DND-41 (cell line): ENCODE measurements around the gene ST6GALNAC2.

Source experiments
- ATAC-seq: fragments of 200-7000 bp; cut with Tn5 transposase; 3 replicates; pipeline ENCODE4 v1.9.1; 2021; ENCODE audit warnings: low read depth; ENCODE audit not compliant: insufficient read depth
- DNase-seq: peaks from one replicate; pipeline ENCODE4 v3.0.0-alpha.2; 2020
- H2AFZ ChIP-seq: 2 replicates; pipeline ENCODE4 v1.6.0; 2012; ENCODE audit warnings: low read depth, low read length
- H3K27ac ChIP-seq: 2 replicates; pipeline ENCODE4 v1.5.1; 2012; ENCODE audit warnings: low read length, inconsistent platforms
- H3K27me3 ChIP-seq: fragments of 200-600 bp; sonication (generic); 2 replicates; pipeline ENCODE4 v1.6.0; 2012; ENCODE audit warnings: low read length, mild to moderate bottlenecking, inconsistent platforms; ENCODE audit not compliant: insufficient read depth, poor library complexity
- H3K36me3 ChIP-seq: 2 replicates; pipeline ENCODE4 v1.5.1; 2012; ENCODE audit warnings: low read length, inconsistent platforms; ENCODE audit not compliant: insufficient read depth
- H3K4me1 ChIP-seq: 2 replicates; pipeline ENCODE4 v1.5.1; 2012; ENCODE audit warnings: mild to moderate bottlenecking, low read length; ENCODE audit not compliant: insufficient read depth
- H3K4me2 ChIP-seq: 2 replicates; pipeline ENCODE4 v1.6.0; 2012; ENCODE audit warnings: mild to moderate bottlenecking, moderate library complexity, low read length, inconsistent platforms; ENCODE audit not compliant: insufficient read depth
- H3K4me3 ChIP-seq, 2 experiments: fragments of 200-600 bp in 1 of 2; shearing (Covaris generic) in 1 of 2; 2 replicates each; pipeline ENCODE4 v1.5.1; 2012 to 2016; ENCODE audit warnings: inconsistent platforms in 2 of 2, low read length in 2 of 2, mild to moderate bottlenecking in 2 of 2, low read depth in 1 of 2, moderate library complexity in 1 of 2
- H3K79me2 ChIP-seq: 2 replicates; pipeline ENCODE4 v1.6.0; 2012; ENCODE audit warnings: low read length, inconsistent platforms; ENCODE audit not compliant: insufficient read depth
- H3K9ac ChIP-seq: 2 replicates; pipeline ENCODE4 v1.6.0; 2012; ENCODE audit warnings: low read depth, mild to moderate bottlenecking, inconsistent platforms, low read length, moderate library complexity
- H3K9me3 ChIP-seq: 2 replicates; pipeline ENCODE4 v1.5.1; 2012; ENCODE audit warnings: low read length, moderate library complexity, mild to moderate bottlenecking, inconsistent platforms; ENCODE audit not compliant: insufficient read depth, severe bottlenecking
- H4K20me1 ChIP-seq: 2 replicates; pipeline ENCODE4 v1.6.0; 2012; ENCODE audit warnings: low read length; ENCODE audit not compliant: insufficient read depth
- EZH2 ChIP-seq: IDR thresholded peaks from 3 replicates; pipeline ENCODE4 v1.6.1; 2012; ENCODE audit warnings: borderline replicate concordance, low read depth, mild to moderate bottlenecking, moderate library complexity, low read length, inconsistent platforms; ENCODE audit not compliant: severe bottlenecking
- TF ChIP-seq, protein P1 (sequence below): IDR thresholded peaks from 2 replicates; pipeline ENCODE4 v1.5.1; 2012; ENCODE audit warnings: borderline replicate concordance, low read length, moderate library complexity, mild to moderate bottlenecking; ENCODE audit not compliant: poor library complexity, severe bottlenecking; ENCODE audit errors: extremely low read depth

The ST6GALNAC2 gene

DNA sequence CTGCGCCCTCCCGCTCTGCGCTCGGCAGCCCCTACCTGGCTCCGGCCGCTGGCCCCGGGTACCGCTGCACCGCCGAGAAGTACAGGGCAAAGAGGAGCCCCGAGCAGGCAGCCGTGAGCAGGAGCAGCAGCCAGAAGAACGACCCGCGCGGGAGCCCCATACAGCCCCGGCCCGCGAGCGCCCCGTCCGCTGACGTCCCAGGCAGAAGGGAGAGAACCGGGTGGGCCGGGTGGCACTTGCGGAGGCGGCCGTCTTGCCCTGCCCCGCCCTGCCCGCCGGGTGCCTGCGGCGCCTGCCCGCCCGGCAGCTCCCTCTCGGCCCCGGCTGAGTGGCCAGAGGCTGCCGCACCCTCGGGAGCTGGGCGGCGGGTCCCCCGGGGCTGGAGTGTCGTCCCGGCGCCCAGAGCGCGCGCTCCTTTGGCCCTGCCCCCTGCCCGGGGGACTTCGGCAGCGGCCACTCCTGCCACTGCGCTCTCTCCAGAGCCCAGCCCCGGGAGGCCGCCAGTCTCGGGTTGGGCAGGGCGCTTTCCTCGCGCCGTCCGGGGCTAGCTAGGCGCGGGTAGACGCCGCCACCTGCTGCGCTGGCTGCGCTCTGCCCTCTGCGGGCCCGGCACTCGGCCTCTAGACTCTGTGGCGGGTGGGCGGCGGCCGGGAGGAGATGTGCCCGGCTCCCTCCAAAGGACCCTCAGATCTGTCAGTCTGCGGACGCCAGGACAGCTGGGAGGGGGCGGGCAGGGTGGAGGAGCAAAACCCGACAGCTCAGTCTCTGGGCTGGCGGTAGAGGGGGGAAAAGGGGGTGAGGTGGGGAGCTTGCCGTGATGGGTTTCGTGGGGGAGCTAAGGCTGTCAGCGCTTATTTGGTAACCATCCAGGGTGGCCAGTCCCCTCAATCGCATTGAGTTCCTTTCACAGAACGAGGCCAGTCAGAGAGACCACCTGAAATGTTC lies at the start of gene ST6GALNAC2:
ST6GALNAC2 (minus strand) TSS at position 212 of the 945 bp plus-strand sequence; CDS start at position 160, 52 bp downstream.
- no peaks in the 10 kb centered on the region for H3K4me1 ChIP-seq
- H3K4me2 ChIP-seq = no peak within 1 kb of the TSS
- H3K9me3 ChIP-seq = no peaks in the 10 kb centered on the region
- H3K4me3 ChIP-seq = no peak within 1 kb of the TSS
- H3K36me3 ChIP-seq = no peaks in the 10 kb centered on the region
- ATAC-seq (peak; percentile 24; the same call in 1 of the 3 replicates), DNase-seq (no peak)
- peaks cover 4% of the 10 kb centered on the region; the same call in 1 of the 2 replicates for H4K20me1 ChIP-seq
- H3K9ac ChIP-seq = no peak within 1 kb of the TSS
- H2AFZ ChIP-seq = no peak within 1 kb of the TSS
- no peak within 1 kb of the TSS for H3K27ac ChIP-seq
- peaks cover 44% of the 10 kb centered on the region for H3K27me3 ChIP-seq
- no peak for TF ChIP-seq EZH2
- TF ChIP-seq, protein P1, sequence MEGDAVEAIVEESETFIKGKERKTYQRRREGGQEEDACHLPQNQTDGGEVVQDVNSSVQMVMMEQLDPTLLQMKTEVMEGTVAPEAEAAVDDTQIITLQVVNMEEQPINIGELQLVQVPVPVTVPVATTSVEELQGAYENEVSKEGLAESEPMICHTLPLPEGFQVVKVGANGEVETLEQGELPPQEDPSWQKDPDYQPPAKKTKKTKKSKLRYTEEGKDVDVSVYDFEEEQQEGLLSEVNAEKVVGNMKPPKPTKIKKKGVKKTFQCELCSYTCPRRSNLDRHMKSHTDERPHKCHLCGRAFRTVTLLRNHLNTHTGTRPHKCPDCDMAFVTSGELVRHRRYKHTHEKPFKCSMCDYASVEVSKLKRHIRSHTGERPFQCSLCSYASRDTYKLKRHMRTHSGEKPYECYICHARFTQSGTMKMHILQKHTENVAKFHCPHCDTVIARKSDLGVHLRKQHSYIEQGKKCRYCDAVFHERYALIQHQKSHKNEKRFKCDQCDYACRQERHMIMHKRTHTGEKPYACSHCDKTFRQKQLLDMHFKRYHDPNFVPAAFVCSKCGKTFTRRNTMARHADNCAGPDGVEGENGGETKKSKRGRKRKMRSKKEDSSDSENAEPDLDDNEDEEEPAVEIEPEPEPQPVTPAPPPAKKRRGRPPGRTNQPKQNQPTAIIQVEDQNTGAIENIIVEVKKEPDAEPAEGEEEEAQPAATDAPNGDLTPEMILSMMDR = no peak
- H3K79me2 ChIP-seq = no peaks in the 10 kb centered on the region

DNA sequence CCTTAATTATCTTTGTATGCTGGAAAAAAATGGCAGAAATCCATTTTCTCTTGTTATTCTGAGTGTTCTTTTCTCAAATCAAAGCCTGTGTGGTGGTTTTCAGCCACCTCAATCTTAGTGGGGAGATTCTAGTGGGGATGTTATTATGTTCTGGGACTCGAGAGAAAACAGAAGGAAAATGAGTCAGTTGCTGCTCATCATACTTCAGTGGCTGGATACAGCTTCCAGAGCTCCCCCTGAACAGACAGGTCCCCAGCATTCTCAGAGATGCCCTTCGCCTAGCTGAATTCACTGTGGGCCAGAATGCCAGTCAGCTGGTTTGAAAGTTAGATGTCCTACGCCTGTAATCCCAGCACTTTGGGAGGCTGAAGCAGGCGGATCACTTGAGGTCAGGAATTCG lies 49.4 kb upstream of the ST6GALNAC2 start:
- Histone ChIP-seq H3K4me1 (no peaks in the 10 kb centered on the region), H4K20me1 (no peaks in the 10 kb centered on the region), H3K27ac (no peak overlapping the region), H3K36me3 (no peaks in the 10 kb centered on the region), H3K79me2 (no peaks in the 10 kb centered on the region), H3K9me3 (no peaks in the 10 kb centered on the region), H2AFZ (no peak overlapping the region), H3K4me3 (no peak overlapping the region), H3K27me3 (peaks cover 14% of the 10 kb centered on the region), H3K4me2 (no peak overlapping the region), H3K9ac (no peak overlapping the region)
- DNase-seq (no peak), ATAC-seq (no peak)
- TF ChIP-seq EZH2 = no peak
- TF ChIP-seq, protein P1 = no peak

DNA sequence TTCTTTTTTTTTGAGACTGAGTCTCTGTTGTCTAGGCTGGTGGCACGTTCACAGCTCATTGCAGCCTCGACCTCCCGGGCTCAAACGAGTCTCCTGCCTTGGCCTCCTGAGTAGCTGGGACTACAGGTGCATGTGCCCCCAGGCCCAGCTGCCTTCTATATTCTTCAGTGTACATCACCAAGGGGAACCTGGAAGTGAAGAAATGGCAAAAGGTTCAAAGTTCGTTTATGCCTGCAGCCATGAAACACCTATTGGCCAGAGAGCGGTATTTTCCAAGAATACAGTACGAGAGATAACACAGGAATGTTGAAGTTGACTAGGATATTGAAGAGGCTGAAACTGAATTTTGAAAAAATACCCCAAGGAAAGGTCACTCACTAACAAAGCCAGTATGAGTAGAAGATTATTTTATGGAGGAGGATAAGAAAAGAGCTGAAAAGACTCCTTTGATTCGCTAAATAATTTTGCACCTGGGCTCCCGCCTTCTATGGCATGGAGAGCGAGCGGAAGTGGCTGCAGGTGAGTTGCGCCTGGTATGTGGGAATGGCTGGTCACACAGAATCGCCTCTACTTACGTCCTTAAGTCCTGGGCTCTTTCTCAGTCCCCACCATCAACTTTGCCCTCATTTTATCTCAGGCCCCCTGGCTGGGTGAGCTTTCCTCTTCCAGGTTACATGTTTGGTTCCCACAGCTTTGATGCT lies 48.1 kb upstream of the ST6GALNAC2 start:
- Histone ChIP-seq H4K20me1 (no peaks in the 10 kb centered on the region), H3K36me3 (no peaks in the 10 kb centered on the region), H3K4me1 (no peaks in the 10 kb centered on the region), H3K4me2 (no peak overlapping the region), H3K79me2 (no peaks in the 10 kb centered on the region), H2AFZ (no peak overlapping the region), H3K9ac (no peak overlapping the region), H3K4me3 (no peak overlapping the region), H3K9me3 (no peaks in the 10 kb centered on the region), H3K27me3 (peaks cover 14% of the 10 kb centered on the region), H3K27ac (no peak overlapping the region)
- TF ChIP-seq, protein P1 = no peak
- no peak for TF ChIP-seq EZH2
- DNase-seq (no peak), ATAC-seq (no peak)
